HG03354 (cell line): ENCODE data around the gene P2RX6.
"Not testable (repeated sequence)": the region's sequence is repeated elsewhere in the genome, so short reads cannot be mapped to it uniquely, and the experiment has no call there.

Experiments used
- ATAC-seq: cut with Tn5 transposase; IDR thresholded peaks from one replicate; pipeline ENCODE4 v1.9.1; 2021; ENCODE audit warnings: mild to moderate bottlenecking; ENCODE audit not compliant: unreplicated experiment, poor library complexity, severe bottlenecking

Gene P2RX6

DNA sequence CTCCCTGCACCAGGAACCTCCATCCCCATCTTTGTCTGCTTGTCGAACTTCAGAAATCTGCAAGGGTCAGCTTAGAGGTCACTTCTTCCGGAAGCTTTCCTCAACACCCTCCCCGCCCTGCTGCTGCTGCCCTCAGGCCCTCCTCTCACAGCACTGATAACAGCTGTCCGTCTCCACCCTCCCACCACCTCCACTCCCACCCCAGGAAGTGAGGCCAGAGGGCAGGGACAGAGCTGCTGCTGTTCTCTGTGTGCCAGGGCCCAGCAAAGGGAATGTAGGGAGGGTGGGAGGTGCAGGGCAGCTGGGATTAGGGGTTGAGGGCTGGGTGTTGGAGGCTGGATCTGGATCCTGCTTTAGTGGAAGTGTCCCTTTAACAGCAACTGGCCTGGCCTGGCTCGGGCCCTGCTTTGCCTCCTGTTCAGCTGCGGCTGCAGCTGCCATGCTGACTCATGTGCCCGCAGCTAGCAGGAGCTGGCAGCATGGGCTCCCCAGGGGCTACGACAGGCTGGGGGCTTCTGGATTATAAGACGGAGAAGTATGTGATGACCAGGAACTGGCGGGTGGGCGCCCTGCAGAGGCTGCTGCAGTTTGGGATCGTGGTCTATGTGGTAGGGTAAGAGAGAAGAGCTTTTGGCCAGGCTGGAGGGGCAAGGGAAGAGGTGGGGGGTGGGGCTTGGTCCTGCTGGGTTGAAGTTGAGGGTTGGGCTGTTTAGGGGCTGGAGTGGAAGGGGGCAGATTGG is at the start of gene P2RX6:
P2RX6 (plus strand) TSS at position 440 of the 740 bp plus-strand sequence; CDS start at position 450, 10 bp downstream.
- no peak for ATAC-seq

DNA sequence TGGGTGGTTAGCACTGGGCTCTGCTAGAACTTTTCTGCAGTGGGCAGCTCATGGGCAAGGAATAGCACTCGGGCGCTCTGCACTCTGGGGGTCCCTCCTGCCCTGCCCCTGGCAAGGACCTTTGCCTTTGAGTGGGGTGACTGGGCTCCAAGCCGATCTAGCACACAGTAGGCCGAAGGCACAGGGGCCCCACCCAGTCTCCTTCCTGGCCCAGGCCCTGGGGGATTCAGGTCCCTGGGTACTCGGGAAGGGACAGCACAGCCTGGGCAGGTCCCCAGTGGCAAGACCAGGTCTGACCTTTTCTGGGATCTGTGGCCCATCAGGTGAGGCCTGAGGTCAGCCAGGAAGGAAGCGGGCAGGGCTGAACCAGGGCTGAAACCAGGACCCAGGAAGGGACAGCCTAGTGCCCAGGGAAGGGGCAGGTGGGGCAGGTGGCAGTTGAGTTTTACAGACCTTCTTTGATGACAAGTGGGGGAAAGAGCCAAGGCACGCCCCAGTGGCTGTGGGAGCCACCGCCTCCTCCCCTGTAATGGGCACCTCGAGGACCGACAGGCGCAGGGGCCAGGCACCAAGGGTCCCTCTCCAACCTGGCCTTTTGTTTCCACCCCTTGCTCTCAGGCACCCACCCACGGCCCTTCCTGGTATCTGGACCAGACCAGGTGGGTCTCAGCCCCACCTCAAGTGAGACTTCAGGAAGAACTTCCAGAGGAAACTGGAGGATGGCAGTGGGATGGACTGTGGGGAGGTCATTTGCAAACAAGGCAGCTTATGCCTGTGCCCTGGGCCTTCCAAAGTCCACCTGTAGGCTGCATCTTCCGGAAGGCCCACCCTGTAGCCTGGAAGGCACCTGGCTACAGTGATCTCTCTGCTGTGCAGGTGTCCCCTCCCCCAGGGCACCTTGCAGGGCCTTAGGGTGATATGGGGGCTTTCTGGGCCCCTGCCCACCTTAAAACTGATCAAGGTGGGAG is 48.8 kb upstream of the P2RX6 start:
- ATAC-seq: no peak

DNA sequence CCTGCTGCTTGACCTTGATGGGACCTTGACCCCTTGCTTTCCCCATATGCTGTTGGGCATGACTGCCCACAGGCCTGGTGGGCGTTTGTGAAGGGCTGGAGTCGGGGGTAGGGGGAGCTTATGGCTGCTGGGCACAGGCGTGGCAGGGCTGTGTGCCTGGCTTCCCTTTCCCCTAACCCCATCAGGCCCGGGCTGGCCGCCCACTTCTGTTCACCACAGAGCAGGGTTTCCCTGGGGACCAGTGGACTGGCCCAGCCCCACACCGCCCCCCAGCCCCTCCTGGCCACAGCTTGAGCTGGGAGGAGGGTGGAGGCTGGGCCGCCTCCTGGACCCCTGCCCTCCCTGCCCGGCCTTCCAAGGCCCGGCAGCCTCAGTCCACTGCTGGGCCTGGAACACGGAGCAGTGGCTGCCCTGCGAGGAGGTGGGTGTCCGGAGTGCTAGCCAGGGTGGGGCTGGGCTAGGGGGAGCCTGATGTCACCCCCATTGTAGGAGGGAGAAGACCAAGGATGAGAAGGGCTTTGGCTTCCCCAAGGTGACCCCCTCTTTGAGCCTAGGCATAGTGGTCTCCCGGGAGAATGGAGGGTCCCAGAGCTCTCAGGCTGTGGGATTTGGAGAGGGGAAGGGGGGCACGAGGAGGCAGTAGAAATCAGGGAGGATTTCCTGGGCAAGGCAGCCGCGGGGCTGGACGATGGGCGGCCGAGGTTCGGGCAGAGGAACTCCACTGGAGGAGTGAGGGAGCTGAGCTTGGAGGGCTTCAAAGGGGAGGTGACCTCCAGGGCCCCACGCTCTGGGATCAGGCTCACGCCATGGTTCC is 47.9 kb upstream of the P2RX6 start, which contains the start of gene AIFM3:
AIFM3 (plus strand) TSS at position 373 of the 814 bp plus-strand sequence. CDS start 690 bp downstream, outside the sequence.
- no peak for ATAC-seq

DNA sequence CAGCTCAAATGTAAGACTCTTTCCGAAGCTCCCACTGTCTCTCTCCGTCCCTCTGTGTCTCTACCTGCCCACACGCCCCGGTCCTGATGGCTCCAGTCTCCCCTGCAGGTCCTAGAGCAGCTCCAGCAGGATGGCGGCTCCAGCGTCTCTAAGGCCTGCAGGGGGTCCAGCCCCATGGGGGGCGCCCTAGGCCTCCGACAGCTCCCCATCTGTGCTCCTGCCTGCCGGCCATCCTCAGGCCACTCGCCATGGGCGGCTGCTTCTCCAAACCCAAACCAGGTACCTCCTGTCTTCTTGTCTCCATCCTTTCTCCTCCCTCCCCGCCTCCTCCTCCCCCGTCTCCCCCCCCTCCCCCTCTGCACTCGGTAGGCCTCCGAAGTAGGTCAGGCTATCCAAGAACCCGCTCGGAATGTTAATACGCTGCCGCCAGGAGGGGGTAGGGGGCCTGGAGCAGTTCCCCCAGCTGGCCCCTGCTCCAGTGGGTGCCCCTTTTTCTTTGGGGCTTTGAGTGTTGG is 47.2 kb upstream of the P2RX6 start:
- ATAC-seq: no peak

DNA sequence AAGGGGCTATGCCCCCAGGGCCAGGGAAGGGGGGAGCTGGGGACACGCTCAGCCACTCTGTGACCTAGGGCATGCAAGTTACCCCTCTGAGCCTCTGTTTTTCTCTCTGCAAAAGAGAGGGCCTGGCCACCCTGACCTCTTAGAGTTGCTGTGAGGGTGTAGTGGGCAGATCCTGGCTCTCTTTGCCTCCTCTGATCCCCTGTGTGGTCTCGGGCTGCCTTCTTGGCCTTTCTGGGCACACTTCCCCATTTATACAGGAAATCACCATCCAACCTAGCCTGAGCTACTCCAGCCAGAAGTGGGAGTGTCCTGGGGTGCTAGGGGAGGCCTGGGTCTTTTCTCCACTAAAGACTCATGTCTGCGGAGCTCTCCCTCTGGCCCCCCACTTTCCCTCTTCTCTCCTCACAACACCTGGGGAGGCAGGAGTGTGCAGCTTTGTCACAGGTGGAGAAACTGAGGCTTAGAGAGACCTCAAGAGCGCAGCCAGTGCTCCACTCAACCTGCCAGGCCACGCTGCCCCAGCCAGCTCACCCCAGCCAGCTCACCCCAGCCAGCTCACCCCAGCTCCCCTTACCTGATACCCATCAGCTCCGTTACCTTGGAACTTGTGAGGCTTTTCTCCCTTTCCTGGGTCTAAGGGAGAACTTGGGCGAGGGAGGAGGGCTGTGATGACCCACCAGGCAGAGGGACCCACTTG is 46.5 kb upstream of the P2RX6 start:
- no peak for ATAC-seq

DNA sequence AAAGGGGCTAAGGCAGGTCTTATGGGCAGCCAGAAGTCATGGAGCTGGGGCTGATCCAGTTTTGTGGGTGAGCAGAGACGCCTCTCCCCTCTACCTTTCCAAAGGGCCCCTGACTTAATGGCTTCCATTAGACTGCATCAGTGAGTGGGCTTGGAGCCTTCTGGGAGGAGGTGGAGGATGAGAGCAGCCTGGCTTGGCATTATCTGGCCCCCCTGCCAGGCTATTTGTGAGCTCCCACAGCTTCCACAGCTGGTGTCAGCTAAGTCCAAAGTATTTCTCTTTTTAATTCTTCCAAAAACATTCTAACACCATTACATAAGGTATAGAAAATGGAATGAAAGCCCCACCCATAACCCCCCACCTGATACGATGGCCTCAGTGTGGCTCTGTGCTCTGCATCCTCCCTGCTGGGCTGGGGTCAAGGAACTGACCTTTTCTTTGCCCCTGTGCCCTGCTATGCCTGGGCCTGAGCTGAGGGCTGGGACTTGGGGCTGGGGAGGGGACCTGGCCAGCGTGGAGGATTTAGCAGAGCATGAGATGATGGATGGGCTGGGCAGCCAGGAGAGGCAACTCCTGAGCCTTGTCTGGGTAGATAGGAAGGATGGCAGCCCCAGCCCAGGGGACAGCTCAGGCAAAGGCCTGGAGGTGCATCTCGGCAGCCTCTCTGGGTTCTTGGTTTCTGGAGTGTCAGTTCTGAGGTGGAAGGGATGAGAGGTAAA is 43.9 kb upstream of the P2RX6 start:
- ATAC-seq: no peak

DNA sequence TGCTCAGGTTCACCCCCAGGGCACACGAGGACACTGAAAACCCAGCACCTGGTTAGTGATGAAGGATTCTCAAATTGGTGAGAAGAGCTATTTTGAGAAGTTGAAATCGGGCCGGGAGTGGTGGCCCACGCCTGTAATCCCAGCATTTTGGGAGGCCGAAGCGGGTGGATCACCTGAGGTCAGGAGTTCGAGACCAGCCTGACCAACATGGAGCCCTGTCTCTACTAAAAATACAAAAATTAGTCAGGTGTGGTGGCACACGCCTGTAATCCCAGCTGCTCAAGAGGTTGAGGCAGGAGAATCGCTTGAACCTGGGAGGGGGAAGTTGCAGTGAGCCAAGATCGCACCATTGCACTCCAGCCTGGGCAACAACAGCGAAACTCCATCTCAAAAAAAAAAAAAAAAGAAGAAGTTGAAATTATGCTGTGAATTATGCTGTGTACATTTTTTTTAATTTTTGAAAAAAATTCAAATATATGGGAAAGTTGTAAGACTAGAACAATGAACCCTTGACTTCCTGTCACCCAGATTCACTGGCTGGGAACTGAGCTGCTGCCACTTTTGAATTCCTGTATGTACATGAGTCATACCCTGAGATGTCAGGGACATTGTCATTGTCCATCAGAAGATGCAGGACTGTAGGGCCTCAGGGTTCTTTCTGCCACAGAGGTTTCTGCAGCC is 42.8 kb upstream of the P2RX6 start:
- not testable (repeated sequence) for ATAC-seq

DNA sequence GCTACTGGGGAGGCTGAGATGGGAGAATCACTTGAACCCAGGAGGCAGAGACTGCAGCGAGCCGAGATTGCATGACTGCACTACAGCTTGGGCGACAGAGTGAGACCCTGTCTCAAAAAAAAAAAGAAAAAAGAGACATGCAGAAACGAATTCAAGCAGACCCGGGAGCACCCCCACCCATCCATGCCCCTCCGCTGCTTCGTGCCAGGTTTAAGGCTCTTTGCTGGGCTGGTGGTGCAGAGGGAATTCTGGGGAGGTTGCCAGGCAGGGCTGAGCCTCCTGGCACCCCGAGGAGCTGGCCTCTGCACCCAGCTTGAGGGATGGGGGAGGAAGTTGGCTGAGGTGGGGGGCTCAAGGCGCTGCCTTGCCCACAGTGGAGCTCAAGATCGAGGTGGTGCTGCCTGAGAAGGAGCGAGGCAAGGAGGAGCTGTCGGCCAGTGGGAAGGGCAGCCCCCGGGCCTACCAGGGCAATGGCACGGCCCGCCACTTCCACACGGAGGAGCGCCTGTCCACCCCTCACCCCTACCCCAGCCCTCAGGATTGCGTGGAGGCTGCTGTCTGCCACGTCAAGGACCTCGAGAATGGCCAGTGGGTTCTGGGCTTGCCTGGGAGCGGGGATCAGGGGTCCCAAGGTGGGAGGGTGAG is 41.9 kb upstream of the P2RX6 start:
- ATAC-seq: no peak

DNA sequence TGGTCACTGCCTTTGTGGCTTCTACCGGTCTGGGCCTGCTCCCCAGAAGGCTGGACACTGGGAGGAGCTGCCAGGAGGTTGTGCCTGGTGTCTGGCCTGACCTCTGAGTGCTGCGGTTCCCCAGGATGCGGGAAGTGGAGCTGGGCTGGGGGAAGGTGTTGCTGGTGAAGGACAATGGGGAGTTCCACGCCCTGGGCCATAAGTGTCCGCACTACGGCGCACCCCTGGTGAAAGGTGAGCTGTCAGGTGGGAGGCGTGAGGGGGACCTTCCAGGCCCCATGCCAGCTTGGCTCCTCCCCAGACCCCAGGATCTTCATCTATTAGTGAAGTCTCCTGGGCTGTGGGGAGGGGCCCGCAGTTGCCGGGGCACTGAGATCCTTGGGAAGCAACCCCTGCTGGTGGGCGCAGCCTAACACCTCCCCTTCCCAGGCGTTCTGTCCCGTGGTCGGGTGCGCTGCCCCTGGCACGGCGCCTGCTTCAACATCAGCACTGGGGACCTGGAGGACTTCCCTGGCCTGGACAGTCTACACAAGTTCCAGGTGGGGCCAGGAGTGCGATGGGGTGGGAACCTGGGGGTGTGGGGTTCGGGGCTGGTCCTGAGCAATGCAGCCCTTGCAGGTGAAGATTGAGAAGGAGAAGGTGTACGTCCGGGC is 41.2 kb upstream of the P2RX6 start:
- no peak for ATAC-seq

DNA sequence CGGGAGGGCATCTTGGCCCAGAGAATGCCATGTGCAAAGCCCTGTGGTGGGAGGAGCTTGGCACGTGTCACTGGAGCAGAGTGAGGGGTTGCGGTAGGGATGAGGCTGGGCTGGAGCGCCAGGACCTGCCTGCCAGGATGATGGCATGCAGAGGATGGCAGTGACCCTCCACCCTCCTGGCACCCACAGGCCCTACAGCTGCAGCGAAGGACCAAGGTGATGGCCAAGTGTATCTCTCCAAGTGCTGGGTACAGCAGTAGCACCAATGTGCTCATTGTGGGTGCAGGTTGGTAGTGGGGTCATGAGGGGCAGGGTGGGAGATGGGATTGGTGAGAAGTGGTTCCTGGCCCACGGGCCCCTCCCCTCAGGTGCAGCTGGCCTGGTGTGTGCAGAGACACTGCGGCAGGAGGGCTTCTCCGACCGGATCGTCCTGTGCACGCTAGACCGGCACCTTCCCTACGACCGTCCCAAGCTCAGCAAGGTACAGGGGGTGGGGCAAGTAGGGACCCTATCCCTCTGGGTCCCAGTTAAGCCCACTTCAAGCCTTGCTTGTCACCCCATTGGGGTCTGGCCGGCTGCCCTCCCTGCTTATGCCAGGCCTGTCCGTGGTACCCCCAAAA is 40.5 kb upstream of the P2RX6 start:
- ATAC-seq: no peak

DNA sequence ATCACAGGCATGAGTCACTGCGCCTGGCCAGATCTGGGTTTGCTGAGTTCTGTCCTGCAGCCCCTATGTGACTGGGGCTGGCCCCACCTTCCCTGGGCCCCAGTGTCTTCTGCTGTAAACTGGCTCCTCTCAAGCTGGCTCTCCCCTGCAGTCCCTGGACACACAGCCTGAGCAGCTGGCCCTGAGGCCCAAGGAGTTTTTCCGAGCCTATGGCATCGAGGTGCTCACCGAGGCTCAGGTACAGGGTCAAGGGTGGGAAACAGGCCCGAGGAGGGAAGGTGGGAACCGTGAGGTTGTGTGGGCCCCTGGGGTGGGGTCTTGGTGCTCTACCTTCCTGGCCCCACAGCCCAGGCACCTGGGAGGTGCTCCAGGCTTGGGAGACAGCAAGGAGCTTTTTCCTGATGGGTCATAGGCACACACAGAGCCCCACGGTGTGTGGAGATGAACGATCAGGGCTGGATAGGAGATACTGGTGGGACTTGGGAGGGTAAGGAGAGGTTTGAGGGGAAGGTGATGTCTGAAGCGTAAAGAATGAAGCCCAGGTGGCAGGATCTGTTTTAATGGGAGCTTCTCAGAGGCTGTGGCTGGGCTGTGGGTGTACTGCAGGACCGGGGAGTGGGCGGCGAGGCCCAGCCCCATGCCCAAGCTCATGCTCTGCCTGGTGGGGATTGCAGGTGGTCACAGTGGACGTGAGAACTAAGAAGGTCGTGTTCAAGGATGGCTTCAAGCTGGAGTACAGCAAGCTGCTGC is 39.2 kb upstream of the P2RX6 start:
- no peak for ATAC-seq

DNA sequence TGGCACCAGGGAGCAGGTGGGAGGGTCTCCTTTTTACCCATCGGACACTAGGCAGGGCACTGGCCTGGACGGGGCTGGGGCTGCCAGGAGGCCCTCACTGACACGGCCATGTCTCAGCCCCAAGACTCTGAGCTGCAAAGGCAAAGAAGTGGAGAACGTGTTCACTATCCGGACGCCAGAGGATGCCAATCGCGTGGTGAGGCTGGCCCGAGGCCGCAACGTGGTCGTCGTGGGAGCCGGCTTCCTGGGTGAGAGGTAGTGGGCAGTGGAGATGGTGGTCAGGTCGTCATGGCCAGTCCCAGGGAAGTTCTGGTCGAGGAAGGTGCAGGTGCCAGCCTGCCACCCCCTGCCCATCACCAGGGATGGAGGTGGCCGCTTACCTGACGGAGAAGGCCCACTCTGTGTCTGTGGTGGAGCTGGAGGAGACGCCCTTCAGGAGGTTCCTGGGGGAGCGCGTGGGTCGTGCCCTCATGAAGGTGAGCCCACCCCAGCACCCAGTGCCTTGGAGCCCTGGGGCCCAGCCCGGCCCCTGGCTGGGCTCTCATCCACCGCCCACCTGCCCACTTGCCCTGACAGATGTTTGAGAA is 38.6 kb upstream of the P2RX6 start:
- ATAC-seq: no peak

DNA sequence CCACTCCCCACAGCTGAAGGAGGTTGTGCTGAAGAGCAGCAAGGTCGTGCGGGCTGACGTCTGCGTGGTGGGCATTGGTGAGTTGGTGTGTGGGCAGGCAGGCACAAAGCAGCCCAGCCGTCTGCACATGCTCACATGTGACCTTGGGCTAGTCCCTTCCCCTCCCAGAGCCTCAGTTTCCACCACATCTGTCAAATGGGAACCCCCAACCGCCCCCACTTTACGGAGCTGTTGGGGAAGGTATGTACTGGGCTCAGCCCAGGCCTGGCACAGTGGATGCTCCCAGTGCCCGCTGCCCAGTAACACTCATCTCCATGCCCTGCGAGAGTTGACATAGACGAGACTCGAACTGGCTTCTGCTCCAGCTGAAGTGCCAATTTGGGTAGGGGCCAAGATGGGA is 37.9 kb upstream of the P2RX6 start:
- no peak for ATAC-seq

DNA sequence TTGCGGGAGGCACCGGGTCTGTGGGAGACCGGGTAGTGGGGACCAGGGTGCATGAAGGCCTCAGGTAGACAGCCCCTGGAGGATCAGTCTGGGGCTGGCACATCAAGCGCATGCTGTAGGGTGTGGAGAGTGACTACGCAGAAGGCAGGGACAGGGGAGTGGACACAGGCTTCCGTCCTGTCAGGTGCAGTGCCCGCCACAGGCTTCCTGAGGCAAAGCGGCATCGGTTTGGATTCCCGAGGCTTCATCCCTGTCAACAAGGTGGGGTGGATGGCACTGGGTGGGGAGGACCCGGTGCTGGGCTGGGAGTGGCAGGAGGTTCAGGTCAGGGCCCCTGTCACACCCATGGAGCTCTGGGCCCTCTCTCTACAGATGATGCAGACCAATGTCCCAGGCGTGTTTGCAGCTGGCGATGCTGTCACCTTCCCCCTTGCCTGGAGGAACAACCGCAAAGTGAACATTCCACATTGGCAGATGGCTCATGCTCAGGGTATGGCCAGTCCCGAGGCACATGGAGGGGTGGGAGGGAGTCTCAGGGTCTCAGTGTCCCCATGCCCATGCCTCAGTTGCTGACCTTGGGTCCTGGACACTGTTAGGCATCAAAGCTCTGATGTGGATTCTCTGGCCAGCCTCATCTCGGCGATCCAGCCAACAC is 37.3 kb upstream of the P2RX6 start:
- ATAC-seq: no peak

DNA sequence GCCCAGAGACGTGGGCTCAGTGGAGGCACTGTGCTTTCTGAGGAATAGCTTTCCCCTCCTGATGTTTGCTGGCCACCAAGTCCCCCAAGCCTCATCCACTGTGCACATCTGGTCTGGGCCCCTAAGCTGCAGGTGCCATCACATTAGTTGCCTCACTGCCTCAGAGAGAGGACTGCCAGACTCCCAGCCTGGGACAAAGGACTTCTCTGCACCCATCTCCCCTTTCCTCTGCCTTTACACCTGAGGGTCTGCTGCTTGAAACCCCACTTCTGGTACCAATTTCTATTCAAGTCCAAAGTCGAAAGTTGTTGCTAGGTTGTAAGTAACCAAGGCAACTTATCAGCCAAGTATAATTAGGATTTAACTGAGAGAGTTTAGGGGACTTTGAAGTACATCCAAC is 36.5 kb upstream of the P2RX6 start:
- no peak for ATAC-seq
